ENCODE data around the gene TRIM10.
A peak's percentile ranks its signal among the peaks of the same experiment; 100 is the strongest.

The TRIM10 gene

GRCh38 chr6:30113003-30113759, 47.8 kb downstream of the TRIM10 start, which contains the start of gene TRIM31:
Gene TRIM31 (minus strand): TSS chr6:30113090. CDS start chr6:30112805, 285 bp downstream.
- Histone ChIP-seq H3K9me3 (ENCODE audit: control insufficient read depth, low read depth, low read length) (no peaks in the 10 kb centered on the region), H3K27ac (ENCODE audit: low read length) (no peak within 1 kb of the TSS), H3K36me3 (ENCODE audit: control insufficient read depth, low read depth, low read length) (no peaks in the 10 kb centered on the region), H3K27me3 (ENCODE audit: control insufficient read depth, insufficient read depth, low read length) (peaks cover 27% of the 10 kb centered on the region), H3K4me3 (ENCODE audit: low read length) (no peak within 1 kb of the TSS), H3K9ac (ENCODE audit: low read length) (no peak within 1 kb of the TSS), H3K4me1 (ENCODE audit: control insufficient read depth, low read depth, low read length) (no peaks in the 10 kb centered on the region)

- H3K4me3 ChIP-seq (ENCODE audit: low read length) = no peak overlapping the region
Measured at GRCh38 chr6:30112402-30112994, 48.5 kb downstream of the TRIM10 start.

GRCh38 chr6:30111266-30111856, 49.6 kb downstream of the TRIM10 start:
- H3K4me3 ChIP-seq (ENCODE audit: low read length) = no peak overlapping the region
- H3K27me3 ChIP-seq (ENCODE audit: control insufficient read depth, insufficient read depth, low read length) = peaks cover 27% of the 10 kb centered on the region
- no peaks in the 10 kb centered on the region for H3K9me3 ChIP-seq (ENCODE audit: control insufficient read depth, low read depth, low read length)
- H3K4me1 ChIP-seq (ENCODE audit: control insufficient read depth, low read depth, low read length) = no peaks in the 10 kb centered on the region
- no peak overlapping the region for H3K27ac ChIP-seq (ENCODE audit: low read length)
- no peak overlapping the region for H3K9ac ChIP-seq (ENCODE audit: low read length)
- H3K36me3 ChIP-seq (ENCODE audit: control insufficient read depth, low read depth, low read length) = no peaks in the 10 kb centered on the region

More at GRCh38 chr6:30112402-30112994, 48.5 kb downstream of the TRIM10 start:
- Histone ChIP-seq H3K4me1 (ENCODE audit: control insufficient read depth, low read depth, low read length) (no peaks in the 10 kb centered on the region), H3K9ac (ENCODE audit: low read length) (no peak overlapping the region), H3K27me3 (ENCODE audit: control insufficient read depth, insufficient read depth, low read length) (peaks cover 27% of the 10 kb centered on the region), H3K36me3 (ENCODE audit: control insufficient read depth, low read depth, low read length) (no peaks in the 10 kb centered on the region), H3K9me3 (ENCODE audit: control insufficient read depth, low read depth, low read length) (no peaks in the 10 kb centered on the region), H3K27ac (ENCODE audit: low read length) (no peak overlapping the region)

DNA sequence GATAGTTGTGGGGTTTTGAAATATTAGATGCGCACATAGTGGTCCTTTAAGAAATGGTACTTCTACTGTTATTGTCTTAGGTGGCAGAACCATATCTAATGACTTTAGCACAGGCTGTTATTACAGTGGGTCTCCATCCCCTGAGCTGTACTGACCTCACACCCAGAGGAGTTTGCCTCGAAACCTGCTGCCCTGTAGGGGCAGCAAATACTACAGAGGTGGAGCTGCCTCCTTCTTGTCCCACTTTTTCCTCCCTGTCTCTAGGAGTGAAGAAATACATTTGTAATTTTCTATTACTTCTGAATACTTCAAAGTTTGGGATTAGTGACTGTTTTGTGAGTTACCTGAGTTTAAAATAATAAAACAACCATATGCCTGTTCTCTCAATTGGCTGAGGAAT, 56.4 kb downstream of the TRIM10 start:
- no peaks in the 10 kb centered on the region for H3K9me3 ChIP-seq (ENCODE audit: control insufficient read depth, low read depth, low read length)
- no peak overlapping the region for H3K4me3 ChIP-seq (ENCODE audit: low read length)
- H3K4me1 ChIP-seq (ENCODE audit: control insufficient read depth, low read depth, low read length) = peaks cover 16% of the 10 kb centered on the region

DNA sequence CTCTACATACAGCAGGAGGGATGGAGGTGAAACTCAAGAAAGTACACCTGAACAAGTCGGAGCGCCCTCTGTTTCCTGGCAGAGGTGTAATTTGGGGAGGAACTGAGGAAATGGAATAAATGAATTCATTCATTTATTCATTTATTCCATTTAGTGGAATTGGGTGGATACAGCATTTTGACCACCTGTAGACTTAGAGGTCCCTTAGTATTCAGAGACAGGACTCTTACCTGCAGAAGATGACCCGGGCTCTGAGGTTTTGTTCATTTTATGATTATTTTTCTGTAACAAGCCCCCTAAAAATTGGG, 57.2 kb downstream of the TRIM10 start:
- H3K4me3 ChIP-seq (ENCODE audit: low read length) = peak overlapping the region; percentile 33
- H3K36me3 ChIP-seq (ENCODE audit: control insufficient read depth, low read depth, low read length) = no peaks in the 10 kb centered on the region
- H3K9me3 ChIP-seq (ENCODE audit: control insufficient read depth, low read depth, low read length) = no peaks in the 10 kb centered on the region
- H3K4me1 ChIP-seq (ENCODE audit: control insufficient read depth, low read depth, low read length) = peaks cover 17% of the 10 kb centered on the region
- no peak overlapping the region for H3K27ac ChIP-seq (ENCODE audit: low read length)
- H3K9ac ChIP-seq (ENCODE audit: low read length) = no peak overlapping the region
- peaks cover 63% of the 10 kb centered on the region for H3K27me3 ChIP-seq (ENCODE audit: control insufficient read depth, insufficient read depth, low read length)

More for the DNA sequence above, 56.4 kb downstream of the TRIM10 start:
- peaks cover 55% of the 10 kb centered on the region for H3K27me3 ChIP-seq (ENCODE audit: control insufficient read depth, insufficient read depth, low read length)
- no peak overlapping the region for H3K27ac ChIP-seq (ENCODE audit: low read length)
- no peaks in the 10 kb centered on the region for H3K36me3 ChIP-seq (ENCODE audit: control insufficient read depth, low read depth, low read length)
- no peak overlapping the region for H3K9ac ChIP-seq (ENCODE audit: low read length)

- no peaks in the 10 kb centered on the region for H3K9me3 ChIP-seq (ENCODE audit: control insufficient read depth, low read depth, low read length)
- H3K4me1 ChIP-seq (ENCODE audit: control insufficient read depth, low read depth, low read length) = peaks cover 17% of the 10 kb centered on the region
- H3K27me3 ChIP-seq (ENCODE audit: control insufficient read depth, insufficient read depth, low read length) = peaks cover 69% of the 10 kb centered on the region
- H3K36me3 ChIP-seq (ENCODE audit: control insufficient read depth, low read depth, low read length) = no peaks in the 10 kb centered on the region
- no peak overlapping the region for H3K9ac ChIP-seq (ENCODE audit: low read length)
- no peak overlapping the region for H3K27ac ChIP-seq (ENCODE audit: low read length)
- peak overlapping the region; percentile 33 for H3K4me3 ChIP-seq (ENCODE audit: low read length)
Measured at GRCh38 chr6:30102970-30103871, 57.8 kb downstream of the TRIM10 start.

DNA sequence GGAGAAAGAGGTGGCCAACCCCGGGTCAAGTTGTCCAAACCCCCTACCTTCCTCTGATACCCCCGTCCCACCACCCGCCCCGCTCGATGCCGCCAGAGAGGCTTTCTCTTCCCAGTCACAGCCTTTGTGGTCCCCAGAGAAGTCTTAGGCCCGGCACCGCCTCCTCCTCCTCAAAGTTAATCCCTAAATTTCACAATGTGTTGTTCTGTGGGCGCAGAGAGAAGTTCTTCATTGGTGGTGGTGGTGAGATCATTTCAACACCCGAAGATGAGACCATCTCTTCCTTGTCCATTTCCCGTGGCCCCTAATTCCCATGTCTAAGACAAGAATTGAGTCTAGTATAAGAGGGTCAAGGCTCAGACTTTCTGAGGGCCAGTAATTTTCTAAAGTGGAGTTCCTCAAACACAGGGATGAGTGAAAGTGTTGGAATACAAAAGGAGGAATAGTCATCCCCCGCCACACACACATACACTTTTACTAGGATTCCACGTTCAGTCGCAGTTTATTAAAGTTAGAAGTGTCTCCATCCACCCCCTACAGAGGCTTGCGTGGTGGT, 58.5 kb downstream of the TRIM10 start:
- Histone ChIP-seq H3K4me1 (ENCODE audit: control insufficient read depth, low read depth, low read length) (peaks cover 17% of the 10 kb centered on the region), H3K4me3 (ENCODE audit: low read length) (peak overlapping the region; percentile 66), H3K27ac (ENCODE audit: low read length) (no peak overlapping the region), H3K36me3 (ENCODE audit: control insufficient read depth, low read depth, low read length) (no peaks in the 10 kb centered on the region), H3K9me3 (ENCODE audit: control insufficient read depth, low read depth, low read length) (no peaks in the 10 kb centered on the region), H3K9ac (ENCODE audit: low read length) (no peak overlapping the region), H3K27me3 (ENCODE audit: control insufficient read depth, insufficient read depth, low read length) (peaks cover 77% of the 10 kb centered on the region)
